ENCODE measurements around the gene BLOC1S3.

The BLOC1S3 gene

GRCh38 chr19:45178262-45179071 lies at the start of gene BLOC1S3:
Gene BLOC1S3 (plus strand): TSS chr19:45178784. CDS start chr19:45179297, 513 bp downstream.
- DNase-seq (ENCODE audit: low spot score), result peak; percentile 100
- FAIRE-seq, result peak; percentile 96

- DNase-seq (ENCODE audit: low spot score) (no peak), FAIRE-seq (no peak)
These were observed 49.8 kb upstream of the BLOC1S3 start for GRCh38 chr19:45128806-45129205.

GRCh38 chr19:45130236-45130635 lies 48.3 kb upstream of the BLOC1S3 start:
- FAIRE-seq (no peak), DNase-seq (ENCODE audit: low spot score) (no peak)

GRCh38 chr19:45130888-45131615 lies 47.5 kb upstream of the BLOC1S3 start:
- no peak for FAIRE-seq

GRCh38 chr19:45133661-45134060 lies 44.9 kb upstream of the BLOC1S3 start:
- DNase-seq (ENCODE audit: low spot score) (no peak), FAIRE-seq (no peak)

More at GRCh38 chr19:45130888-45131615, 47.5 kb upstream of the BLOC1S3 start:
- DNase-seq (ENCODE audit: low spot score), result no peak

- FAIRE-seq, result no peak
- DNase-seq (ENCODE audit: low spot score), result no peak
These were observed 43.3 kb upstream of the BLOC1S3 start for GRCh38 chr19:45135176-45135885.

GRCh38 chr19:45136507-45137178 lies 41.9 kb upstream of the BLOC1S3 start:
- FAIRE-seq (no peak), DNase-seq (ENCODE audit: low spot score) (no peak)

- no peak for DNase-seq (ENCODE audit: low spot score)
- FAIRE-seq, result no peak
These were observed 41.3 kb upstream of the BLOC1S3 start for GRCh38 chr19:45137179-45137761.

GRCh38 chr19:45138303-45138751 lies 40.3 kb upstream of the BLOC1S3 start:
- FAIRE-seq (no peak), DNase-seq (ENCODE audit: low spot score) (no peak)

GRCh38 chr19:45139286-45140143 lies 39.1 kb upstream of the BLOC1S3 start:
- DNase-seq (ENCODE audit: low spot score) (no peak), FAIRE-seq (no peak)

GRCh38 chr19:45140144-45140503 lies 38.5 kb upstream of the BLOC1S3 start:
- DNase-seq (ENCODE audit: low spot score), result no peak

GRCh38 chr19:45140533-45140932 lies 38.1 kb upstream of the BLOC1S3 start:
- no peak for FAIRE-seq
- DNase-seq (ENCODE audit: low spot score), result no peak

More at GRCh38 chr19:45140144-45140503, 38.5 kb upstream of the BLOC1S3 start:
- no peak for FAIRE-seq

GRCh38 chr19:45141203-45141900 lies 37.2 kb upstream of the BLOC1S3 start:
- FAIRE-seq (no peak), DNase-seq (ENCODE audit: low spot score) (no peak)

- FAIRE-seq, result no peak
These were observed 36.4 kb upstream of the BLOC1S3 start for GRCh38 chr19:45142016-45142725.

GRCh38 chr19:45142726-45143110 lies 35.9 kb upstream of the BLOC1S3 start:
- no peak for DNase-seq (ENCODE audit: low spot score)
- no peak for FAIRE-seq

More at GRCh38 chr19:45142016-45142725, 36.4 kb upstream of the BLOC1S3 start:
- no peak for DNase-seq (ENCODE audit: low spot score)

- no peak for FAIRE-seq
- no peak for DNase-seq (ENCODE audit: low spot score)
These were observed 33.9 kb upstream of the BLOC1S3 start for GRCh38 chr19:45144431-45145269.

GRCh38 chr19:45145270-45146189 lies 33.1 kb upstream of the BLOC1S3 start:
- DNase-seq (ENCODE audit: low spot score) (no peak), FAIRE-seq (no peak)
